ENCODE results near the gene RNF212B.

DNA sequence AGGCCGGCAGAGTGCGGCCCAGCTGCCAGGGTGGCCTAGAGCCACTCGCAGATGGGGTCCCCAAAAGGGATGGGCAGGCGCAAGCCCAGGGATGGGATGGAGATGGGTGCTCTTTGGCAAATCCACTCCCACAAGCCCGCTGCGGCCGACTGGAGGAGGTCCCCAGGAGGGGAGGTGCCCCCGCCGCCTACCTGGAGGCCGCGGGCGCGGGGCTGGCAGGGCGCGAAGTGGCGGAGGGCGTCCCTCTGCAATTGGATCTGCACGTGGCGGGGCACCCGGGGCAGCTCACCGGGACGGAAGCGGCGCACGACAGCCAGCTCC is 64.2 kb downstream of the RNF212B start:
- TF ChIP-seq, protein P1, sequence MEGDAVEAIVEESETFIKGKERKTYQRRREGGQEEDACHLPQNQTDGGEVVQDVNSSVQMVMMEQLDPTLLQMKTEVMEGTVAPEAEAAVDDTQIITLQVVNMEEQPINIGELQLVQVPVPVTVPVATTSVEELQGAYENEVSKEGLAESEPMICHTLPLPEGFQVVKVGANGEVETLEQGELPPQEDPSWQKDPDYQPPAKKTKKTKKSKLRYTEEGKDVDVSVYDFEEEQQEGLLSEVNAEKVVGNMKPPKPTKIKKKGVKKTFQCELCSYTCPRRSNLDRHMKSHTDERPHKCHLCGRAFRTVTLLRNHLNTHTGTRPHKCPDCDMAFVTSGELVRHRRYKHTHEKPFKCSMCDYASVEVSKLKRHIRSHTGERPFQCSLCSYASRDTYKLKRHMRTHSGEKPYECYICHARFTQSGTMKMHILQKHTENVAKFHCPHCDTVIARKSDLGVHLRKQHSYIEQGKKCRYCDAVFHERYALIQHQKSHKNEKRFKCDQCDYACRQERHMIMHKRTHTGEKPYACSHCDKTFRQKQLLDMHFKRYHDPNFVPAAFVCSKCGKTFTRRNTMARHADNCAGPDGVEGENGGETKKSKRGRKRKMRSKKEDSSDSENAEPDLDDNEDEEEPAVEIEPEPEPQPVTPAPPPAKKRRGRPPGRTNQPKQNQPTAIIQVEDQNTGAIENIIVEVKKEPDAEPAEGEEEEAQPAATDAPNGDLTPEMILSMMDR (IDR thresholded peaks at IDR 0.05; ENCODE audit: insufficient read depth, low read length) = no peak
- TF ChIP-seq, protein P2, sequence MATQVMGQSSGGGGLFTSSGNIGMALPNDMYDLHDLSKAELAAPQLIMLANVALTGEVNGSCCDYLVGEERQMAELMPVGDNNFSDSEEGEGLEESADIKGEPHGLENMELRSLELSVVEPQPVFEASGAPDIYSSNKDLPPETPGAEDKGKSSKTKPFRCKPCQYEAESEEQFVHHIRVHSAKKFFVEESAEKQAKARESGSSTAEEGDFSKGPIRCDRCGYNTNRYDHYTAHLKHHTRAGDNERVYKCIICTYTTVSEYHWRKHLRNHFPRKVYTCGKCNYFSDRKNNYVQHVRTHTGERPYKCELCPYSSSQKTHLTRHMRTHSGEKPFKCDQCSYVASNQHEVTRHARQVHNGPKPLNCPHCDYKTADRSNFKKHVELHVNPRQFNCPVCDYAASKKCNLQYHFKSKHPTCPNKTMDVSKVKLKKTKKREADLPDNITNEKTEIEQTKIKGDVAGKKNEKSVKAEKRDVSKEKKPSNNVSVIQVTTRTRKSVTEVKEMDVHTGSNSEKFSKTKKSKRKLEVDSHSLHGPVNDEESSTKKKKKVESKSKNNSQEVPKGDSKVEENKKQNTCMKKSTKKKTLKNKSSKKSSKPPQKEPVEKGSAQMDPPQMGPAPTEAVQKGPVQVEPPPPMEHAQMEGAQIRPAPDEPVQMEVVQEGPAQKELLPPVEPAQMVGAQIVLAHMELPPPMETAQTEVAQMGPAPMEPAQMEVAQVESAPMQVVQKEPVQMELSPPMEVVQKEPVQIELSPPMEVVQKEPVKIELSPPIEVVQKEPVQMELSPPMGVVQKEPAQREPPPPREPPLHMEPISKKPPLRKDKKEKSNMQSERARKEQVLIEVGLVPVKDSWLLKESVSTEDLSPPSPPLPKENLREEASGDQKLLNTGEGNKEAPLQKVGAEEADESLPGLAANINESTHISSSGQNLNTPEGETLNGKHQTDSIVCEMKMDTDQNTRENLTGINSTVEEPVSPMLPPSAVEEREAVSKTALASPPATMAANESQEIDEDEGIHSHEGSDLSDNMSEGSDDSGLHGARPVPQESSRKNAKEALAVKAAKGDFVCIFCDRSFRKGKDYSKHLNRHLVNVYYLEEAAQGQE (IDR thresholded peaks at IDR 0.05; ENCODE audit: insufficient replicate concordance, low read depth) = peak; percentile 33
- peak; percentile 76 for TF ChIP-seq POLR2AphosphoS5 (IDR thresholded peaks at IDR 0.05; ENCODE audit: low read depth)
- no peak for TF ChIP-seq GABPA (IDR thresholded peaks at IDR 0.05; ENCODE audit: low read depth)
- TF ChIP-seq SPI1 (IDR thresholded peaks at IDR 0.05; ENCODE audit: borderline replicate concordance, low read depth) = no peak
